Esophagus (tissue), 2 donors: ENCODE measurements around the gene TUBGCP5. TPM values are rescaled to one million over a fixed set of nuclear protein-coding genes. Genes with fewer than 3 reads are reported as not detected.

ENCODE experiments used
- H3K27ac ChIP-seq, 2 donors: one replicate each; pipeline ENCODE4 v1.5.1; 2013; ENCODE audit warnings: low read depth in 2 of 2, mild to moderate bottlenecking in 2 of 2, inconsistent platforms in 1 of 2, low read length in 1 of 2, moderate library complexity in 1 of 2
- H3K27me3 ChIP-seq, 2 donors: one replicate each; pipeline ENCODE4 v1.6.1; 2013; ENCODE audit warnings: low read length in 2 of 2, control low read depth in 1 of 2, mild to moderate bottlenecking in 1 of 2; ENCODE audit not compliant: insufficient read depth in 2 of 2, control insufficient read depth in 1 of 2
- H3K36me3 ChIP-seq, 2 donors: one replicate each; pipeline ENCODE4 v1.6.1; 2013; ENCODE audit warnings: low read length in 1 of 2; ENCODE audit not compliant: control insufficient read depth in 2 of 2, insufficient read depth in 2 of 2
- H3K4me1 ChIP-seq, 2 donors: one replicate each; pipeline ENCODE4 v1.6.1; 2013; ENCODE audit warnings: low read length in 1 of 2; ENCODE audit not compliant: control insufficient read depth in 2 of 2, insufficient read depth in 2 of 2
- H3K4me3 ChIP-seq, 2 donors: one replicate each; pipeline ENCODE4 v1.5.1; 2013; ENCODE audit warnings: low read length in 2 of 2, mild to moderate bottlenecking in 2 of 2, low read depth in 1 of 2, moderate library complexity in 1 of 2
- H3K9me3 ChIP-seq, 2 donors: one replicate each; pipeline ENCODE4 v1.6.1; 2013; ENCODE audit warnings: mild to moderate bottlenecking in 2 of 2, low read depth in 1 of 2, low read length in 1 of 2, moderate library complexity in 1 of 2; ENCODE audit not compliant: control insufficient read depth in 2 of 2, insufficient read depth in 1 of 2
- WGBS, 2 donors: extraction: QIAGEN DNeasy Blood & Tissue Kit; methylation state at CpG; one replicate each; pipeline ENCODE4 v1.1.7; 2013; 5-methylcytosine and 5-hydroxymethylcytosine counted together
- polyA plus RNA-seq, 2 donors: library from polyadenylated mRNA; stranded (reverse); fragments of 200-250 nt; gene quantifications; one replicate each; pipeline ENCODE4 v1.2.3, GENCODE V29; 2013
- donor health status: healthy with polysubstance abuse.
- donor health status: Bipolar disorder and iron deficiency.

Gene TUBGCP5
- polyA plus RNA-seq, 2 donors, result 5.2 to 7.8 TPM

GRCh38 chr15:22959321-22960101 lies 79.9 kb downstream of the TUBGCP5 start:
- H3K27me3 ChIP-seq, result no peaks in the 10 kb centered on the region
- peaks cover 5 to 19% of the 10 kb centered on the region in 2 donors for H3K4me1 ChIP-seq
- 90 to 91% methylated on average over 30 to 33 of the region's 33 CpGs for WGBS, 2 donors
- H3K27ac ChIP-seq, result no peak overlapping the region
- no peaks in the 10 kb centered on the region for H3K9me3 ChIP-seq
- H3K36me3 ChIP-seq, result peaks cover 0 to 4% of the 10 kb centered on the region in 2 donors
- no peak overlapping the region for H3K4me3 ChIP-seq

GRCh38 chr15:22958487-22959280 lies 80.7 kb downstream of the TUBGCP5 start:
- H3K27ac ChIP-seq, result no peak overlapping the region
- H3K4me3 ChIP-seq, result no peak overlapping the region
- no peaks in the 10 kb centered on the region for H3K27me3 ChIP-seq
- peaks cover 5 to 14% of the 10 kb centered on the region in 2 donors for H3K4me1 ChIP-seq
- no peaks in the 10 kb centered on the region for H3K9me3 ChIP-seq
- WGBS, 2 donors, result 87 to 88% methylated on average over 16 of the region's 16 CpGs
- peaks cover 0 to 4% of the 10 kb centered on the region in 2 donors for H3K36me3 ChIP-seq

DNA sequence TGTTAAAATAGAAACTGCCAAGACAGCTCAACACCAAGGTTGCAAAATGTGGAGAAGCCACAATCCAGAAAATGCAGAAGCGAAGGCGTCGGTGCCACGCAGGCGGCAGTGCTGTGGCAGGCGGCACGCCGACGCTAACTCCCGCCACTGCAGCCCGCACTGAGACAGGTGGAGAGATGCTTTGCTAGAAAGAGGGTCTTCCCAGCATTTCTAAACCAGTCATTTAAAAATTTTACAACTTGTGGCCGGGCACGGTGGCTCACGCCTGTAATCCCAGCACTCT lies 82.5 kb downstream of the TUBGCP5 start:
- Histone ChIP-seq H3K36me3 (peaks cover 0 to 4% of the 10 kb centered on the region in 2 donors), H3K4me3 (no peak overlapping the region), H3K27me3 (no peaks in the 10 kb centered on the region), H3K9me3 (no peaks in the 10 kb centered on the region), H3K4me1 (peaks cover 7 to 14% of the 10 kb centered on the region in 2 donors), H3K27ac (no peak overlapping the region)
- WGBS, 2 donors, result 85 to 87% methylated on average over 14 of the region's 14 CpGs

GRCh38 chr15:22956257-22956977 lies 83.0 kb downstream of the TUBGCP5 start:
- H3K9me3 ChIP-seq, result no peaks in the 10 kb centered on the region
- peaks cover 0 to 4% of the 10 kb centered on the region in 2 donors for H3K36me3 ChIP-seq
- H3K4me3 ChIP-seq, result no peak overlapping the region
- H3K27ac ChIP-seq, result no peak overlapping the region
- WGBS, 2 donors, result 53 to 55% methylated on average over 16 of the region's 16 CpGs
- peaks cover 7 to 16% of the 10 kb centered on the region in 2 donors for H3K4me1 ChIP-seq
- H3K27me3 ChIP-seq, result no peaks in the 10 kb centered on the region

DNA sequence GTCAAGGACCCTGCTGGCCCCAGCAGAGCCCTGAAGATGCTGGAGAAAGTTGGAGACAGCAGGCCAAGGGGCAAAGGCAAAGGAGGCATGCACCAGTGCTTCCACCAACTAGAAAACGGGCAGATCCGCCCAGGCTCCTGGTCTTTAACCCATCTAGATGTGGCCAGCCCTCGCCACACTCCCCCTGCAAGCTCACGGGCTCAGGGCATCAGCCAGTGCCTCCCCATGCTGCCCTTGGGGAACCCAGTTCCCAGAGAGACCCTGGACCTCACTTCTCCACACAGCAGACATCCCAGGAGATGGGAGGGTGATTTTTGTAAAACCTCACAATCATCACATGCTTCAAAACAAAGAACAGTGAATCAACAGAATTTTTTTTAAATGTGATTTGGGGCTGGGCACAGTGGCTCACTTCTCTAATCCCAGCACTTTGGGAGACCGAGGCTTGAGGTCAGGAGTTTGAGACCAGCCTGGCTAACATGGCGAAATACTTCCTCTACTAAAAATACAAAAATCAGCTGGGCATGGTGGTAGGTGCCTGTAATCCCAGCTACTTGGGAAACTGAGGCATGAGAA lies 83.7 kb downstream of the TUBGCP5 start:
- WGBS, 2 donors, result 78 to 91% methylated on average over 6 of the region's 6 CpGs
- Histone ChIP-seq H3K36me3 (peaks cover 0 to 4% of the 10 kb centered on the region in 2 donors), H3K9me3 (no peaks in the 10 kb centered on the region), H3K27me3 (no peaks in the 10 kb centered on the region), H3K27ac (no peak overlapping the region), H3K4me1 (peaks cover 8 to 19% of the 10 kb centered on the region in 2 donors), H3K4me3 (no peak overlapping the region)

DNA sequence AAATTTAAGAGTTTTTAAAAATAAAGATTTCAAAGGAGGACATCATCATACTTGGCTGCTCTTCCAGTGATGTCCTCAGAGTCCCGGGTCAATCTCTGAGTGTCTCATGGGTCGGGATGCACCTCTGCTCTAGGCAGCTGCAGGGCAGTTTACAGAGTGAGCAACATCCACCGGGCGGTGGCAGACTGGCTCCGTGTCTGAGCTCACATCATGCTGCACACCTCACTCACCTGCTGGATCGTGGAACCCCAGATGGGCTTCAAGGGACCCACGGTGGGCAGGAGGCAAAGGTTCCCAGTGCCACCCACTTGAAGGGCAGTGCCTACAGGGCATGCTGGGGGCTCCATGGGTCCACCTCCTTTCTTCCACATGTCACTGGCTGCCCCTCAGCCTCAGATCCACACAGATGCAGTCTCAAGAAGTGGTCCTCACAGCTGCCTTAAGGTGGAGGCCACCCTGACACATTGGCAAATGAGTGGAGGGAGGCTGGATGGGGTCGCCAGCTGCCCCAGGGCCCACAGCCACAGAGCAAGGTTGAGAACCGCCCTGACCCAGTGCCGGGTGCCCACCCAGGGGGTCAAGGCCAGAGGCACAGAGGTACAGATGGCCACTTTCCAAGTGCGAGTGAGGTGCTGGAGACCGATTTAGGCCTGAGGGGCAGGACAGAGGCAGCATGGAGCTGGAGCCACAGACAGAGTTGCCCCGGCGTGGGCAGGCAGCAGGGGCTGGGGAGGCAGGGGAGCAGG lies 84.4 kb downstream of the TUBGCP5 start:
- Histone ChIP-seq H3K36me3 (peaks cover 0 to 2% of the 10 kb centered on the region in 2 donors), H3K4me1 (peaks cover 9 to 16% of the 10 kb centered on the region in 2 donors), H3K27me3 (no peaks in the 10 kb centered on the region), H3K27ac (no peak overlapping the region), H3K4me3 (no peak overlapping the region), H3K9me3 (no peaks in the 10 kb centered on the region)
- 75 to 79% methylated on average over 14 of the region's 14 CpGs for WGBS, 2 donors

- WGBS, 2 donors, result 86 to 88% methylated on average over 12 of the region's 12 CpGs
- Histone ChIP-seq H3K4me3 (no peak overlapping the region), H3K27me3 (no peaks in the 10 kb centered on the region), H3K27ac (no peak overlapping the region), H3K9me3 (no peaks in the 10 kb centered on the region), H3K36me3 (no peaks in the 10 kb centered on the region), H3K4me1 (peaks cover 9 to 12% of the 10 kb centered on the region in 2 donors)
Measured at GRCh38 chr15:22954326-22954725, 85.0 kb downstream of the TUBGCP5 start.

GRCh38 chr15:22952796-22953579 lies 86.4 kb downstream of the TUBGCP5 start:
- H3K36me3 ChIP-seq, result no peaks in the 10 kb centered on the region
- no peak overlapping the region for H3K4me3 ChIP-seq
- peaks cover 12 to 18% of the 10 kb centered on the region in 2 donors for H3K4me1 ChIP-seq
- H3K27me3 ChIP-seq, result no peaks in the 10 kb centered on the region
- no peaks in the 10 kb centered on the region for H3K9me3 ChIP-seq
- WGBS, 2 donors, result 56 to 65% methylated on average over 21 of the region's 21 CpGs
- H3K27ac ChIP-seq, result no peak overlapping the region
